Psoas muscle (tissue), 8 donors: ENCODE results near the gene MAML3. TPM values are rescaled to one million over a fixed set of nuclear protein-coding genes. Genes with fewer than 3 reads are reported as not detected.

ENCODE experiments used
- ATAC-seq, 4 donors: fragments of 200-7000 bp; cut with Tn5 transposase; one replicate each; pipeline ENCODE4 v1.9.1; 2020; ENCODE audit warnings: moderate library complexity in 3 of 4, mild to moderate bottlenecking in 2 of 4
- DNase-seq, 2 donors: peaks; one replicate each; pipeline ENCODE4 v3.0.0-alpha.2; 2020
- H3K27ac ChIP-seq: fragments of 200-600 bp; one replicate; pipeline ENCODE4 v1.8.0; 2022
- H3K27me3 ChIP-seq, 3 donors: fragments of 200-600 bp in 1 of 3; one replicate each; pipeline versions ENCODE4 v1.6.1 to v1.8.0; 2013 to 2022; ENCODE audit warnings: low read length in 2 of 3, mild to moderate bottlenecking in 2 of 3, moderate library complexity in 1 of 3; ENCODE audit not compliant: insufficient read depth in 3 of 3
- H3K36me3 ChIP-seq, 2 donors: fragments of 200-600 bp in 1 of 2; one replicate each; pipeline versions ENCODE4 v1.6.1 to v1.8.0; 2013 to 2022; ENCODE audit warnings: low read depth in 1 of 2, mild to moderate bottlenecking in 1 of 2, moderate library complexity in 1 of 2; ENCODE audit not compliant: insufficient read depth in 1 of 2
- H3K4me1 ChIP-seq: fragments of 200-600 bp; one replicate; pipeline ENCODE4 v1.8.0; 2022
- H3K4me3 ChIP-seq: fragments of 200-600 bp; one replicate; pipeline ENCODE4 v1.8.0; 2022; ENCODE audit warnings: mild to moderate bottlenecking
- H3K9me3 ChIP-seq: fragments of 200-600 bp; one replicate; pipeline ENCODE4 v1.8.0; 2022
- CTCF ChIP-seq: fragments of 200-600 bp; IDR thresholded peaks from one replicate; pipeline ENCODE4 v1.8.0; 2022; ENCODE audit warnings: antibody characterized with exemption
- WGBS, 3 donors: extraction: QIAGEN DNeasy Blood & Tissue Kit; methylation state at CpG; one replicate each; pipeline versions ENCODE4 v1.1.6 to v1.1.7; 2013; 5-methylcytosine and 5-hydroxymethylcytosine counted together
- intact Hi-C, 2 donors: fragments of 100-400 bp; cut with DNase I; formaldehyde crosslinking; loops; one replicate each; pipeline versions ENCODE4 v1.11.0 to v1.14.2; 2022
- polyA plus RNA-seq, 3 donors: library from polyadenylated mRNA; stranded (reverse); fragments of 200-250 nt; gene quantifications; one replicate each; pipeline ENCODE4 v1.2.3, GENCODE V29; 2013
- total RNA-seq, 4 donors: library from RNA; stranded (reverse); fragmentation: NEBNext Ultra II Directional in 2 of 4; extraction: Animal tissue kit (Norgen Biotek cat#: 25700) in 2 of 4; gene quantifications; one replicate each; pipeline versions ENCODE4 v1.2.1 to v1.2.4, GENCODE V29; 2021 to 2023
- donor health status: healthy with polysubstance abuse.
- donor health status: DM: no; HTN: no; CAD: no; lungs with moderate emphysema.
- donor health status: Bipolar disorder and iron deficiency.
- donor health status: healthy.
- donor health status: DM: yes; HTN: yes; CAD: no.
- donor health status: DM: no; HTN: no; CAD: no.
- donor health status: DM: no; HTN: no; CAD: no.
- donor health status: DM: yes; HTN: yes; CAD: no.

The MAML3 gene
- total and polyA plus RNA-seq, 7 donors = 0.43 to 2.7 (median 0.74) TPM

GRCh38 chr4:139789096-139789654 lies 364.8 kb downstream of the MAML3 start:
- H3K27ac ChIP-seq = no peak overlapping the region
- DNase-seq (no peak), ATAC-seq (no peak)
- H3K9me3 ChIP-seq = no peaks in the 10 kb centered on the region
- intact Hi-C loops = no loop called here
- 94 to 95% (median 95%) methylated on average over 6 of the region's 6 CpGs for WGBS, 3 donors
- TF ChIP-seq CTCF = no peak
- H3K4me1 ChIP-seq = no peaks in the 10 kb centered on the region
- no peak overlapping the region for H3K4me3 ChIP-seq
- no peaks in the 10 kb centered on the region for H3K27me3 ChIP-seq
- H3K36me3 ChIP-seq = no peaks in the 10 kb centered on the region

- DNase-seq = no peak
- WGBS, 3 donors = 89 to 91% (median 90%) methylated on average over 12 of the region's 12 CpGs
- Histone ChIP-seq H3K4me1 (no peaks in the 10 kb centered on the region), H3K27ac (no peak overlapping the region), H3K36me3 (no peaks in the 10 kb centered on the region), H3K9me3 (no peaks in the 10 kb centered on the region), H3K4me3 (no peak overlapping the region), H3K27me3 (no peaks in the 10 kb centered on the region)
- no peak for ATAC-seq
- TF ChIP-seq CTCF = no peak
- intact Hi-C loops = no loop called here
Measured at GRCh38 chr4:139786494-139787354, 367.3 kb downstream of the MAML3 start.

GRCh38 chr4:139785356-139785755 lies 368.6 kb downstream of the MAML3 start:
- Histone ChIP-seq H3K4me3 (no peak overlapping the region), H3K27ac (no peak overlapping the region), H3K27me3 (no peaks in the 10 kb centered on the region), H3K4me1 (no peaks in the 10 kb centered on the region), H3K36me3 (no peaks in the 10 kb centered on the region), H3K9me3 (no peaks in the 10 kb centered on the region)
- ATAC-seq = no peak
- 85 to 94% (median 90%) methylated on average over 4 of the region's 4 CpGs for WGBS, 3 donors
- DNase-seq = no peak
- intact Hi-C loops = no loop called here
- TF ChIP-seq CTCF = no peak

GRCh38 chr4:139783741-139784484 lies 370.1 kb downstream of the MAML3 start:
- no peak for TF ChIP-seq CTCF
- ATAC-seq = no peak
- Histone ChIP-seq H3K36me3 (no peaks in the 10 kb centered on the region), H3K4me3 (no peak overlapping the region), H3K27me3 (no peaks in the 10 kb centered on the region), H3K27ac (no peak overlapping the region), H3K4me1 (no peaks in the 10 kb centered on the region), H3K9me3 (no peaks in the 10 kb centered on the region)
- DNase-seq = no peak
- intact Hi-C loops = no loop called here
- 83 to 89% (median 84%) methylated on average over 20 of the region's 20 CpGs for WGBS, 3 donors
